Measurements from ENCODE around the gene FAM221B. TPM values are rescaled to one million over a fixed set of nuclear protein-coding genes. Genes with fewer than 3 reads are reported as not detected.

Gene FAM221B
- total and polyA plus RNA-seq, 9 of the 15 experiments (the other 6 are each of a cell fraction or from before 2014, with no cell fraction given) = 0.01 TPM; not detected in 8

GRCh38 chr9:35829764-35830096 lies 1.2 kb upstream of the FAM221B start:
- peak overlapping the region; percentile 59 for H3K4me3 ChIP-seq
- in situ Hi-C loops (cut with MboI) = no loop called here
- H3K27ac ChIP-seq (ENCODE audit: extremely low read depth, low read depth, low read length) = no peak overlapping the region
- H3K4me1 ChIP-seq (replicated peaks in 1 of 2; ENCODE audit: control insufficient read depth in 2 of 2, insufficient read depth in 2 of 2, low read length in 2 of 2) = peaks cover 5 to 13% of the 10 kb centered on the region in 2 experiments; a peak in 4 of 5 replicates
- no peaks in the 10 kb centered on the region for H4K20me1 ChIP-seq (replicated peaks; ENCODE audit: control insufficient read depth, insufficient read depth, low read length)
- peak overlapping the region; percentile 26; the same call in 1 of the 2 replicates for H2AFZ ChIP-seq (ENCODE audit: low read depth, low read length)
- DNase-seq (ENCODE audit: extremely low read depth in 1 of 4, low spot score in 3 of 4) (no peak), FAIRE-seq (no peak), ATAC-seq (peak; percentile 3; the same call in 1 of the 3 replicates)
- CTCF ChIA-PET (ENCODE audit: low intra/inter-chr PET ratio) = interaction anchor here (0.6 kb wide), 1 partner anchor 19 kb away, joined by 3 read pairs; no protein-coding TSS in a partner anchor
- no peaks in the 10 kb centered on the region for H3K79me2 ChIP-seq (ENCODE audit: control insufficient read depth, insufficient read depth, low read length)
- TF ChIP-seq PTRF (tag; IDR thresholded peaks at IDR 0.05) (no peak), FOXP4 (CRISPR knock-in tag; IDR thresholded peaks at IDR 0.05; ENCODE audit: borderline replicate concordance) (no peak), ZNF639 (CRISPR knock-in tag; conservative IDR thresholded peaks at IDR 0.05 in 1 of 2, IDR thresholded peaks at IDR 0.05 in 1 of 2) (no peak)
- BruUV-seq (replicated peaks) = no TSS peak
- H3K9me3 ChIP-seq (replicated peaks; ENCODE audit: control insufficient read depth, insufficient read depth, low read depth, low read length) = no peaks in the 10 kb centered on the region
- peak overlapping the region; percentile 86 for H3K4me2 ChIP-seq (ENCODE audit: insufficient read depth, low read length)
- WGBS (ENCODE audit: insufficient coverage, low coverage, missing lambda C conversion rate) = 22% methylated on average over 1 of the region's 2 CpGs
- POLR2A ChIA-PET = no interaction called here
- H3K9ac ChIP-seq (ENCODE audit: insufficient read depth in 1 of 2, low read depth in 2 of 2, low read length in 2 of 2) = peak overlapping the region; percentile 5 to 91; a peak in 2 of 4 replicates
- intact Hi-C loops (cut with micrococcal nuclease) = no loop called here
- H3K9me1 ChIP-seq (ENCODE audit: control insufficient read depth, insufficient read depth, low read length) = no peaks in the 10 kb centered on the region
- no peaks in the 10 kb centered on the region for H3K36me3 ChIP-seq (ENCODE audit: control insufficient read depth, insufficient read depth, low read length)
- no peaks in the 10 kb centered on the region for H3K27me3 ChIP-seq (ENCODE audit: control insufficient read depth in 2 of 2, insufficient read depth in 2 of 2, low read length in 2 of 2)

Measured in K562 (cell line).